NK-92 treated with Interleukin-12 subunit alpha and Interleukin-12 subunit beta, amount 100 ng/mL, for 24 hours (cell line): Measurements from ENCODE around the gene ZNF232.
"Not testable (repeated sequence)": the region's sequence is repeated elsewhere in the genome, so short reads cannot be mapped to it uniquely, and the experiment has no call there.

Experiments used
- DNase-seq: peaks from one replicate; lab custom pipeline; 2025; lab: John Stamatoyannopoulos, UW

ZNF232 gene

GRCh38 chr17:5097101-5097834 lies 14.4 kb downstream of the ZNF232 start:
- DNase-seq = no peak

- no peak for DNase-seq
Observed at GRCh38 chr17:5096731-5097100, 15.0 kb downstream of the ZNF232 start.

DNA sequence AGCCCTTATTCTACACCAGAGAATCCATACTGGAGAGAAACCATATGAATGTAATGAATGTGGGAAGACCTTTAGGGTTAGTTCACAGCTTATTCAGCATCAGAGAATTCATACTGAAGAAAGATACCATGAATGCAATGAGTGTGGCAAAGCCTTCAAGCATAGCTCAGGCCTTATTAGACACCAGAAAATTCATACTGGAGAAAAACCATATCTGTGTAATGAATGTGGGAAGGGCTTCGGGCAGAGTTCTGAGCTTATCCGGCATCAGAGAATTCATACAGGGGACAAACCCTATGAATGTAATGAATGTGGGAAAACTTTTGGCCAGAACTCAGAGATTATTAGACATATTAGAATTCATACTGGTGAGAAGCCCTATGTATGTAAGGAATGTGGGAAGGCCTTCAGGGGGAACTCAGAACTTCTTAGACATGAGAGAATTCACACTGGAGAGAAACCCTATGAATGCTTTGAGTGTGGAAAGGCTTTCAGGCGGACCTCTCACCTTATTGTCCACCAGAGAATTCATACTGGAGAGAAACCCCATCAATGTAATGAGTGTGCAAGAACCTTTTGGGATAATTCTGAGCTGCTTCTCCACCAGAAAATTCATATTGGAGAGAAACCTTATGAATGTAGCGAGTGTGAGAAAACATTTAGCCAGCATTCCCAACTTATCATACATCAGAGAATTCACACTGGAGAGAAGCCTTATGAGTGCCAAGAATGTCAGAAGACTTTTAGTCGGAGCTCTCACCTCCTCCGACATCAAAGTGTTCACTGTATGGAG lies 19.3 kb downstream of the ZNF232 start:
- no peak for DNase-seq

GRCh38 chr17:5080591-5080990 lies 31.1 kb downstream of the ZNF232 start:
- DNase-seq = no peak

DNA sequence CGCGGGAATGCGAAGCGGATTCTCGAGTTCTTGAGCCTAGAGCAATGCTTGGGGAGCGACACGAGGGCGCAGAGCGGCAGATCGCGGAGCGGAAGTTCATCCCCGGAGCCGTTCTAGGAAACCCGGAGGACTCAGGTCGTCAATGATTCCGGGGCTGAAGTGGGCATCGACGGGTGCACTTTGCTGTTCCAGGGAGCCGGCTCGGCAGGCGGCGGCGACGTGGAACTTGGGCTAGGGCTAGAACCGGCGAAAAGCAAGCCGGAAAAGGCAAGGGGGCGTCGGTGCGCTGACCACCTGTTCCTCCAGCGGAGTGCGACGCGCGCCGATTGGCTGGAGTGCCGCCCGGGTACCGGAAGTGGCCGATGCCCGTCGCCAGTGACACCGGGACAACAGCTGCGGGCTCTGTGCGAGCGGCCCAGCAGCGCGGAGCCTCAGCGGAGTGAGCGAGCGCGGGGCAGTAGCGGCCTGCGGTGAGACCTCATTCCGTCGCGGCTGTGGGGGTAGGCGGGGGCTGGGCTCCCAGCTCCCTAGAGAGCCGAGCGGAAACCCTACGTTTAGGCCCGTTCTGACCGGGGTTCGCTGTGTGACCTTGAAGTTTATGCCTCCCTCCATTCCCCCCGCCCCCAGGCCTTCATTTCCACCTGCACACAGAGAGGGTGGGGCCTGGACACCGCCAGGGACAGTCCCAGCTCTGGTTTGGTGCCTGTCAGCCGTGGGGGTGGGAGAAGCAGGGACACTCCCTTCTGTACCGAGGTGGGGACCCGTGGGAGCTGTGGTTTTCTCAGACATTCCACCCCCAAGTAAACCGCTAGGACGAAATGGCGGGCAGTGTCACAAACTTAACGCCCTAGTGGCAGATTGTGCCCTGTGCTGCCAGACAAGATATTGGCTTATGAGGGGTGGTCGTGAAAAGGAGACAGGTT lies 33.3 kb downstream of the ZNF232 start, which contains the start of gene ZFP3:
TSS of gene ZFP3 (plus strand) at position 362 of the 923 bp plus-strand sequence. CDS start 13,038 bp downstream, outside the sequence.
- DNase-seq = no peak

- DNase-seq = no peak
Observed at GRCh38 chr17:5077781-5078105, 33.9 kb downstream of the ZNF232 start.

GRCh38 chr17:5077275-5077674 lies 34.4 kb downstream of the ZNF232 start:
- DNase-seq = not testable (repeated sequence)

DNA sequence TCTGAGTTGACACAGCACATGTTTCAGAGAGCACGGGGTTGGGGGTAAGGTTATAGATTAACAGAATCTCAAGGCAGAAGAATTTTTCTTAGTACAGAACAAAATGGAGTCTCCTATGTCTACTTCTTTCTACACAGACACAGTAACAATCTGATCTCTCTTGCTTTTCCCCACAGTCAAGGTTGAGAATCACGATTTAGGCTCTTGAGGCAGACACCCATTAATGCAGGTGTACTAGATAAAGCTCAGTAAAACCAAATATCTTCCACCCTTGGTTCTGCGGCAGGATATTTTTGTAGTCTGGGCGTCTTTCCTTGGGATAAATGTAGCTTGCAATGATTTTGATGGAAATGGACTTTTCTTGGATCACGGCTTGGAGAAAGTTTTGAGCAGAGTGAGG lies 36.2 kb downstream of the ZNF232 start:
- DNase-seq = not testable (repeated sequence)

GRCh38 chr17:5069724-5070123 lies 42.0 kb downstream of the ZNF232 start:
- no peak for DNase-seq

- no peak for DNase-seq
Observed at GRCh38 chr17:5068236-5068635, 43.4 kb downstream of the ZNF232 start.

DNA sequence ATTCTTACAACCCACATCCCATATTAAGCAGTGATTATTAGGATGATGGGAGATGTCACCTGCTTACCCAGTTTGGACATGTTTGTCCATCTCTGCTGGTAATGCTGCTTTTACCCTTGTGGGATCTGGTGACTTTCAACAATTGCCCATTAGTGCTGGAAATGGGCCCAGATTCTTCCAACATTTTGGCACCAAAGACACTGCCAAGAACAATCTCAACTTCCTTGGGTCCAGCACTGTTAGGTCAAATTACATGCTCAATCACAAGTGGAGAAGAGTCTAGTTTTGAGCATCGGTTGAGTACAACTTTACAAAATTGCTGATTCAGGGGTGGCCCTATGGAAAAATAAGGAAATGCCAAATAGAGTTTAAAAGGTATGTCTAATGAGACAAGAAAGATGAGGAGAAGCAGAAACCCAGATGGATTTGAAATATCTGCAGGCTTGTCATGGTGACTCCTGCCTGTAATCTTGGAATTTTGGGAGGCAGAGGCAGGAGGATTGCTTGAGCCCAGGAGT lies 46.4 kb downstream of the ZNF232 start:
- DNase-seq = no peak
